ENCODE results near the gene PLIN4. TPM values are rescaled to one million over a fixed set of nuclear protein-coding genes. Genes with fewer than 3 reads are reported as not detected.

Gene PLIN4
- total RNA-seq, 1 donor from 2014 or later = 1.3 TPM

DNA sequence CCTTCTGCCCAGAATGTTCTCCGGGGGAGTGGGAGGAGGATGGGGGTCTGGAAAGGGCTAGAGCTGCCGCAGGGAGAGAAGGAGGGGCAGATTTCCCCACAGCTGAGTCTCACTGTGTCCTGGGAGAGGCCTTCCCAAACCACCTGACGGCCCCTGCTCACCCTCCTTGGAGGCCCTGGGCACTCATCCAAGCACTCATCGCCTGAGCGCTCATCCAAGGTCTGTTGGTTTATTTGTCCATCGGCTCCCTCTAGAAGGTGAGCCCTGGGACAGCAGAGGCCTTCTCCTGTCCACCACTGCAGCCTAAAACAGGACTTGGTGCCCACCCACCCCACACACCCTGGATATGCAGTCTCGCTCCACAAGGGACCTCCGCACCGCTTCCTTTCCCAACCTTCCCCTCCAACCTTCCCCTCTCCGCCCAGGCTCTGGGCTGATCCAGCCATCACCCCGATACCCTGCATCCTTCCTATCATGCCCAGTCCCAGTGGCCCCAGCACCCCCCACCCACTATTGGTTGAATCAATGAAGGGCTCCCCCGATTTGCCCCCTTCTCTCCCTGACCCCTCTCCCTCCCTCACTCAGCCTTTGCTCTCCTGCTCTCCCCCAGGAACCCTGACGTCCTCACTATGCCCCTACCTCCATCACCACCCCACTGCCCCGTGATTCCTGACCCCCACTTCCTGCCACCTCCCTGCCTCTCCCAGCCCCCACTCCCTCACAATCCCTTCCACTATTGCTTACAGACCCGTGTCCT is 62.4 kb downstream of the PLIN4 start:
- Mint-ChIP-seq H3K27ac (peak overlapping the region; percentile 87), H3K4me1 (ENCODE audit: low read depth) (peaks cover 12% of the 10 kb centered on the region), H3K9me3 (ENCODE audit: low read depth) (no peaks in the 10 kb centered on the region), H3K36me3 (ENCODE audit: insufficient read depth) (no peaks in the 10 kb centered on the region), H3K27me3 (no peaks in the 10 kb centered on the region), H3K4me3 (ENCODE audit: low read depth) (peak overlapping the region; percentile 88)
- TF ChIP-seq, protein P1, sequence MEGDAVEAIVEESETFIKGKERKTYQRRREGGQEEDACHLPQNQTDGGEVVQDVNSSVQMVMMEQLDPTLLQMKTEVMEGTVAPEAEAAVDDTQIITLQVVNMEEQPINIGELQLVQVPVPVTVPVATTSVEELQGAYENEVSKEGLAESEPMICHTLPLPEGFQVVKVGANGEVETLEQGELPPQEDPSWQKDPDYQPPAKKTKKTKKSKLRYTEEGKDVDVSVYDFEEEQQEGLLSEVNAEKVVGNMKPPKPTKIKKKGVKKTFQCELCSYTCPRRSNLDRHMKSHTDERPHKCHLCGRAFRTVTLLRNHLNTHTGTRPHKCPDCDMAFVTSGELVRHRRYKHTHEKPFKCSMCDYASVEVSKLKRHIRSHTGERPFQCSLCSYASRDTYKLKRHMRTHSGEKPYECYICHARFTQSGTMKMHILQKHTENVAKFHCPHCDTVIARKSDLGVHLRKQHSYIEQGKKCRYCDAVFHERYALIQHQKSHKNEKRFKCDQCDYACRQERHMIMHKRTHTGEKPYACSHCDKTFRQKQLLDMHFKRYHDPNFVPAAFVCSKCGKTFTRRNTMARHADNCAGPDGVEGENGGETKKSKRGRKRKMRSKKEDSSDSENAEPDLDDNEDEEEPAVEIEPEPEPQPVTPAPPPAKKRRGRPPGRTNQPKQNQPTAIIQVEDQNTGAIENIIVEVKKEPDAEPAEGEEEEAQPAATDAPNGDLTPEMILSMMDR (IDR thresholded peaks at IDR 0.05; ENCODE audit: unreplicated experiment) = no peak
- DNase-seq (ENCODE audit: low spot score, unreplicated experiment) = no peak

DNA sequence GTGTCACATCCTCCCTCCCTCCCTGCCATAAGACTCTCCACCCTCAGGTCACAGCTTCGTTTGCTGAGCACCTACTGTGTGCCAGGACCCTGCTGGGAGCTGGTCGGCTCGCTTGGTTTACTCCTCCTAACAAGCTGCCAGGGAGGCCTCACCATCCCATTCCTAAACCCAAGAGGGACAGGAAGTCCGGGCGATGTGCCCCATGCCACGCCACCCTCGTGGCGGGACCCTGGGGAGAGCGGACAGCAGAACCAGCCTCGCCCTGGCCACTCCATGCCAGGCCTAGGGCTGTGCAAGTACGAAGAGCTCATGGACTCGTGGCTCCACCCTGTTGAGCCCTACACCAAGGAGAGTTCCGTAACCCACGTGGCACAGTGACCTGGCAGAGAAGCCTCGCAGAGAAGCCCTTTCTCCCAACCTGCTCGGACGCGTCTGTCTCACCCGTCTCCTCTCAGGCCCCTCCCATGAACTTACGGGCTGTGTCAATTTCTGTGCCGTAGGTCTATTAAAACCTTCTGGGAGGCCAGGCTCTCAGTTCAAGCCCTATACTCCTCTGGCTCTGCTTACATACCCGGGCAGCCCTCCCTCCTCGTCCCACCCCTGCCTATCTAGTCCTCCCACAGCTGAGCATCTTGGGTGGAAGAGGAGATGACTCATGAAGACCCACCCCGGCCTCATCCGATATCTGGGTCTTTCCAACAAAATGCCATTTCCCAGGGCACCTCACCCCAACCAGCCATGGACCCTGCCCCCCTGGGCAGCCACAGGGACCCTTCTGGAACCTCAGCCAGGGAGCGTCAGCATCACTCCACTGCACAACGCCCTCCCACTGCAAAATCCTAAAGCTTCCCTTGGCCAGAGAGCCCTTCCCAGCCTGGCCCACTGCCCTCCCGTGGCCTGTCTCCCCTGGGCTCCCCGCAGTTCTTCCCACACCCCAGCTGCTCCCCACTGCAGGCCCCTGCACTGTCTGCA is 63.3 kb downstream of the PLIN4 start:
- Mint-ChIP-seq H3K4me3 (ENCODE audit: low read depth) (no peak overlapping the region), H3K4me1 (ENCODE audit: low read depth) (peaks cover 12% of the 10 kb centered on the region), H3K27ac (peak overlapping the region; percentile 49), H3K9me3 (ENCODE audit: low read depth) (no peaks in the 10 kb centered on the region), H3K36me3 (ENCODE audit: insufficient read depth) (peaks cover 3% of the 10 kb centered on the region), H3K27me3 (no peaks in the 10 kb centered on the region)
- TF ChIP-seq, protein P1 (IDR thresholded peaks at IDR 0.05; ENCODE audit: unreplicated experiment) = no peak
- no peak for DNase-seq (ENCODE audit: low spot score, unreplicated experiment)

DNA sequence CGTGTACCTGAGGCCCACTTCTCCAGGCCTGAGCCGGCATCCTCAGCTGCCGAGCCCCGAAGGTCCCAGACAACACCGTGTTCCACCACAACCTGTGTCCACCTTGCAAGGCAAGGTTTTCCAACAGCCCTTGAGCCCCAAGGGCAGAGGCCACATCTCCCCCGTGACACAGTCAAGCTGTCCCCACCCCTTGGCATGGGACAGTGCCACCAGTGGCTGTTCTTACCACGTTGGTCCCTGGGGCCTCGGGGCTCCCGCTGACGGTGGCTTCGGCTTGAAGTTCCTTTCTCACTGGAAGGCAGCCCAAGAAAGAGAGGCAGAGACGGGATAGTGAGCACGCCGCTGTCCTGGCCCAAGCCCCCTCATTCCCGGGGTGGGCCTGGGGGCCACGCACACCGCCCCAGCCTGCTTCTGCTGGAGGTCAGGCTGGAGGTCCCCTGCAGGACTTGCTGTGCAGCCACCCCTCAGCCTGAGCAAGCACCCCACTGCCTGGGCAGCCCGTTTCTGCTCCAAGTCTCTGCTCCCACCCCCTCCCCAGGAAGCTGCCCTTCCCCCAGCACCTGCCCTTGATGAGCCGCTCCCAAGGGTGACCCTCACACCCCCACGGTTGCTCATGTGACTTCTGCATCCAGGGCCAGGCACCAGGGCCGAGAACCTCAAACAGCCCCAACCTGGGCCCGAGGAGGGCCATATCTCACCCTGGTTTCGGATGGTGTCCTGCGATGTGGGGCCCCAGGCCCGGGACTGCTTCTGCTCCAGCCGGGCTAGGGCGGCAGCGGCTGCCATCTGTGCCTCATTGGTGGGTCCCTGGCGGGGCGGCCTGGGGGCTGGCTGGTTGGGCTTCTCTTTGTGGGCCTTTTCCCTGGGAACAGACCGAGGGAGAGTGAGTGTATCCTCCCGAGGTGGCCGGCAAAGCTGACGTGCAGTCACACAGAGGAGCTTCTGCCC is 64.8 kb downstream of the PLIN4 start:
- Mint-ChIP-seq H3K27ac (no peak overlapping the region), H3K27me3 (no peaks in the 10 kb centered on the region), H3K36me3 (ENCODE audit: insufficient read depth) (peaks cover 6% of the 10 kb centered on the region), H3K4me1 (ENCODE audit: low read depth) (peaks cover 12% of the 10 kb centered on the region), H3K4me3 (ENCODE audit: low read depth) (no peak overlapping the region), H3K9me3 (ENCODE audit: low read depth) (no peaks in the 10 kb centered on the region)
- DNase-seq (ENCODE audit: low spot score, unreplicated experiment) = no peak
- TF ChIP-seq, protein P1 (IDR thresholded peaks at IDR 0.05; ENCODE audit: unreplicated experiment) = no peak

DNA sequence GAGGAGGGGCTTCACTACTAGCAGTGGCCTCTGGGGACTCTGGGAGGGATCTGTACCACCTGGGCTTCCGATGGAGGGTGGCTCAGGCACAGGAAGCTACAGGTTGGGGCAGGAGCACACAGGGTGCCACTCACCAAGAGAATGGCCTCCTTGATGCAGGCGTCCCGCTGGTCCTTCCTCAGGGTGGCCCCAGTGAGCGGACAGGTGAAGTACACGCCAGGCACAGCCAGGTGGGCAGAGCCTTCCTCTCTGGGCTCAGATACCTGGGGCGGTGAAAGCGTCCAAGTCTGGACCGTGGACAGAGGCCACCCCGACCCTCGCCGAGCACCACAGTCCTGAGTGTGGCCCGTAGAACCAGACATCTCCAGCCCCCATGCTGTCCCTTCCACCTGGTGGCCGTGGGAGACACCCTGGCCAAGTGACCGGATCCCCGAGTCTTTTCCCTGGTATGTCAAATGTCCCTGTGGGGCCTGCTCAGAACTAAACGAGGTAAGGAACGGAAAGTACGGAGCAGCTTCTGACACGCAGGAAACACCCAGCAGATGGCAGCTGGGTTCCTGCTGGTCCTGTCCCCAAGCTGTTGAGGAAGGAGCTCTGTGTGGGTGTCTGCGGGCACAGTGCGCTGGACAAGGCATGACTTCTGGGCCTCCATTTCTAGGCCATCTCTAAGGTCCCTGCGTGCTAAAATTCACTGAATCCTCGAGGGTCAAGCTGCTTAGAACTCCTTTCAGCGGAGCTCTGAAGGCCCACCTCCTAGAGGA is 65.9 kb downstream of the PLIN4 start:
- no peak for DNase-seq (ENCODE audit: low spot score, unreplicated experiment)
- Mint-ChIP-seq H3K36me3 (ENCODE audit: insufficient read depth) (peaks cover 6% of the 10 kb centered on the region), H3K9me3 (ENCODE audit: low read depth) (no peaks in the 10 kb centered on the region), H3K27me3 (no peaks in the 10 kb centered on the region), H3K4me1 (ENCODE audit: low read depth) (peaks cover 9% of the 10 kb centered on the region), H3K4me3 (ENCODE audit: low read depth) (no peak overlapping the region), H3K27ac (no peak overlapping the region)
- TF ChIP-seq, protein P1 (IDR thresholded peaks at IDR 0.05; ENCODE audit: unreplicated experiment) = no peak

Other genes with a start within 250 kb of the PLIN4 start
- 0.74 and 0.82 TPM in 2 replicates for gene SHD, start 239.2 kb downstream of the PLIN4 start, total RNA-seq
- gene TMIGD2, start 216.1 kb downstream of the PLIN4 start, total RNA-seq = not detected in 2 replicates
- 22.2 and 25.1 TPM in 2 replicates for gene FSD1, start 213.9 kb downstream of the PLIN4 start, total RNA-seq
- 35.6 and 41.0 TPM in 2 replicates for gene STAP2, start 179.7 kb downstream of the PLIN4 start, total RNA-seq
- gene MPND, start 174.9 kb downstream of the PLIN4 start, total RNA-seq = 62.2 and 64.2 TPM in 2 replicates
- gene SH3GL1, start 117.9 kb downstream of the PLIN4 start, total RNA-seq = 55.6 and 61.6 TPM in 2 replicates
- 41.8 and 48.2 TPM in 2 replicates for gene CHAF1A, start 115.8 kb downstream of the PLIN4 start, total RNA-seq
- 57.2 and 61.8 TPM in 2 replicates for gene UBXN6, start 60.7 kb downstream of the PLIN4 start, total RNA-seq
- gene HDGFL2, start 46.2 kb downstream of the PLIN4 start, total RNA-seq = 92.6 and 94.2 TPM in 2 replicates
- 5.7 and 8.1 TPM in 2 replicates for gene PLIN5, start 16.7 kb upstream of the PLIN4 start, total RNA-seq
- gene LRG1, start 21.6 kb upstream of the PLIN4 start, total RNA-seq = 0.34 and 0.51 TPM in 2 replicates
- gene SEMA6B, start 41.2 kb upstream of the PLIN4 start, total RNA-seq = 26.6 and 28.3 TPM in 2 replicates
- gene TNFAIP8L1, start 121.0 kb upstream of the PLIN4 start, total RNA-seq = 7.3 and 8.5 TPM in 2 replicates
- 42.5 and 45.9 TPM in 2 replicates for gene MYDGF, start 151.9 kb upstream of the PLIN4 start, total RNA-seq
- gene DPP9, start 205.4 kb upstream of the PLIN4 start, total RNA-seq = 48.9 and 50.3 TPM in 2 replicates